Fibroblast of villous mesenchyme (primary cell): ENCODE data around the gene PI4K2A. TPM values are rescaled to one million over a fixed set of nuclear protein-coding genes. Genes with fewer than 3 reads are reported as not detected.

Source experiments
- DNase-seq: peaks from one replicate; pipeline ENCODE4 v3.0.0-alpha.2; 2010; ENCODE audit warnings: low read depth
- H3K4me3 ChIP-seq: 2 replicates; pipeline ENCODE4 v1.5.1; 2011; ENCODE audit warnings: low read depth, mild to moderate bottlenecking, low read length
- CTCF ChIP-seq: IDR thresholded peaks from 2 replicates; pipeline ENCODE4 v1.5.1; 2012; ENCODE audit warnings: low read depth, mild to moderate bottlenecking, low read length; ENCODE audit not compliant: insufficient read depth
- total RNA-seq: library from RNA; depleted of rRNA; stranded (reverse); fragments of >200 nt; gene quantifications from 2 replicates; pipeline ENCODE4 v1.2.3, GENCODE V29; 2012

The PI4K2A gene
- total RNA-seq, 1 donor: 25.0 TPM

GRCh38 chr10:97598407-97599271 is 41.8 kb upstream of the PI4K2A start:
- H3K4me3 ChIP-seq: no peak overlapping the region
- TF ChIP-seq CTCF: no peak
- DNase-seq: no peak

GRCh38 chr10:97599272-97599619 is 41.2 kb upstream of the PI4K2A start:
- no peak for TF ChIP-seq CTCF
- no peak overlapping the region for H3K4me3 ChIP-seq
- no peak for DNase-seq

- TF ChIP-seq CTCF: no peak
- DNase-seq: no peak
- no peak overlapping the region for H3K4me3 ChIP-seq
Observed at GRCh38 chr10:97600616-97601015, 39.9 kb upstream of the PI4K2A start.

GRCh38 chr10:97601268-97602215 is 38.9 kb upstream of the PI4K2A start:
- no peak for DNase-seq
- no peak for TF ChIP-seq CTCF
- H3K4me3 ChIP-seq: no peak overlapping the region

GRCh38 chr10:97607095-97607636 is 33.3 kb upstream of the PI4K2A start:
- DNase-seq: no peak
- no peak for TF ChIP-seq CTCF
- H3K4me3 ChIP-seq: no peak overlapping the region

GRCh38 chr10:97608991-97609561 is 31.4 kb upstream of the PI4K2A start:
- H3K4me3 ChIP-seq: no peak overlapping the region
- no peak for TF ChIP-seq CTCF
- DNase-seq: no peak
